Activated B cell treated with CpG ODN at 0.5 μM for 24 hours (primary cell): ENCODE measurements around the gene CLEC17A. TPM values are rescaled to one million over a fixed set of nuclear protein-coding genes. Genes with fewer than 3 reads are reported as not detected.
"Not testable (repeated sequence)": the region's sequence is repeated elsewhere in the genome, so short reads cannot be mapped to it uniquely, and the experiment has no call there.

Source experiments
- ATAC-seq: fragments of 200-7000 bp; cut with Tn5 transposase; one replicate; pipeline ENCODE4 v1.10.0; 2021; ENCODE audit warnings: low read depth, mild to moderate bottlenecking, moderate library complexity
- CTCF ChIA-PET: fragments of 350-600 bp; sonication (Branson Sonifier 250); formaldehyde crosslinking; loops from one replicate; lab custom pipeline; 2021; ENCODE audit warnings: antibody characterized with exemption; lab: Charles Lee
- POLR2A ChIA-PET: fragments of 350-600 bp; sonication (Branson Sonifier 250); formaldehyde crosslinking; loops from one replicate; lab custom pipeline; 2021; ENCODE audit warnings: antibody characterized with exemption; lab: Charles Lee
- DNase-seq: peaks from one replicate; pipeline ENCODE4 v3.0.0; 2022
- H3K27ac Mint-ChIP-seq: one replicate; pipeline ENCODE4 v1.8.0; 2020; ENCODE audit warnings: mixed read lengths
- H3K27me3 Mint-ChIP-seq: one replicate; pipeline ENCODE4 v1.8.0; 2021; ENCODE audit warnings: mixed read lengths
- H3K36me3 Mint-ChIP-seq: one replicate; pipeline ENCODE4 v1.8.0; 2021; ENCODE audit warnings: low read depth, mixed read lengths
- H3K4me1 Mint-ChIP-seq: one replicate; pipeline ENCODE4 v1.8.0; 2021; ENCODE audit warnings: mixed read lengths
- H3K4me3 Mint-ChIP-seq: one replicate; pipeline ENCODE4 v1.8.0; 2020; ENCODE audit warnings: mild to moderate bottlenecking, mixed read lengths
- H3K9me3 Mint-ChIP-seq: one replicate; pipeline ENCODE4 v1.8.0; 2020; ENCODE audit warnings: mixed read lengths
- intact Hi-C: fragments of 100-400 bp; cut with micrococcal nuclease; formaldehyde crosslinking; loops from one replicate; pipeline ENCODE4 v1.15.1; 2024
- total RNA-seq: library from RNA; stranded (reverse); gene quantifications from 2 replicates; pipeline ENCODE4 v1.2.3, GENCODE V29; 2022
- TF ChIP-seq, protein P1 (sequence below): fragments of 200-600 bp; IDR thresholded peaks from one replicate; pipeline ENCODE4 v1.8.0; 2022; ENCODE audit warnings: antibody characterized with exemption, mild to moderate bottlenecking

CLEC17A gene, protein sequence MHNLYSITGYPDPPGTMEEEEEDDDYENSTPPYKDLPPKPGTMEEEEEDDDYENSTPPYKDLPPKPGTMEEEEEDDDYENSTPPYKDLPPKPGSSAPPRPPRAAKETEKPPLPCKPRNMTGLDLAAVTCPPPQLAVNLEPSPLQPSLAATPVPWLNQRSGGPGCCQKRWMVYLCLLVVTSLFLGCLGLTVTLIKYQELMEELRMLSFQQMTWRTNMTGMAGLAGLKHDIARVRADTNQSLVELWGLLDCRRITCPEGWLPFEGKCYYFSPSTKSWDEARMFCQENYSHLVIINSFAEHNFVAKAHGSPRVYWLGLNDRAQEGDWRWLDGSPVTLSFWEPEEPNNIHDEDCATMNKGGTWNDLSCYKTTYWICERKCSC
- 111 and 123 TPM in 2 replicates for total RNA-seq

DNA sequence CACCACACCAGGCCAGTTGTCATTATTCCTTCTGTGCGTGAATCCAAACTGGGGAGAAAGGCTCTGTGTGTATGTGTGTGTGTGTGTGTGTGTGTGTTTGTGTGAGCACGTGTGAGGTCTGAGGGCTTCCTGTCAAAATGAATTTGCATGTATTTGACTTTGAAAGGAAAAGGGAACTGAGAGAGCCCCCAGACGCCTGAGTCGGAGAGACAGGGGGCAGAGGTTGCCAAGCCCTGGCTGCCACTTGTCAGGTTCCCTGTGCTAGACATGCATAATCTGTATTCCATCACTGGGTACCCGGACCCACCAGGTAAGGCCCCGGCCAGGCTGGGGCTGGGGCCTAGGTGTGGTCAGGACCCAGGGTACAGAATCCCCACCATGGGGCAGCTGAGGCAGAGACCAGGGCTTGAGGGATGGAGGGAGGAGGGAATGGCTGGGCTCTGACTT lies at the start of gene CLEC17A:
TSS of gene CLEC17A (plus strand) at position 191 of the 447 bp plus-strand sequence. CDS start at position 268, 77 bp downstream.
- ATAC-seq (peak; percentile 58), DNase-seq (peak; percentile 69)
- Mint-ChIP-seq H3K27ac (peak within 1 kb of the TSS; percentile 94), H3K4me3 (peak within 1 kb of the TSS; percentile 97), H3K36me3 (peaks cover 34% of the 10 kb centered on the region), H3K9me3 (no peaks in the 10 kb centered on the region), H3K4me1 (peaks cover 77% of the 10 kb centered on the region), H3K27me3 (no peaks in the 10 kb centered on the region)
- ChIA-PET CTCF (interaction anchor here (1.0 to 2.1 kb wide), 3 partner anchors 8 to 103 kb away, joined by 3 to 5 read pairs (median 4); partner anchors contain the start of gene ADGRE3), POLR2A (interaction anchor here (1.3 to 5.6 kb wide), 5 partner anchors 8 to 107 kb away, joined by 6 to 50 read pairs (median 8); partner anchors contain the start of gene ZNF333)
- TF ChIP-seq, protein P1, sequence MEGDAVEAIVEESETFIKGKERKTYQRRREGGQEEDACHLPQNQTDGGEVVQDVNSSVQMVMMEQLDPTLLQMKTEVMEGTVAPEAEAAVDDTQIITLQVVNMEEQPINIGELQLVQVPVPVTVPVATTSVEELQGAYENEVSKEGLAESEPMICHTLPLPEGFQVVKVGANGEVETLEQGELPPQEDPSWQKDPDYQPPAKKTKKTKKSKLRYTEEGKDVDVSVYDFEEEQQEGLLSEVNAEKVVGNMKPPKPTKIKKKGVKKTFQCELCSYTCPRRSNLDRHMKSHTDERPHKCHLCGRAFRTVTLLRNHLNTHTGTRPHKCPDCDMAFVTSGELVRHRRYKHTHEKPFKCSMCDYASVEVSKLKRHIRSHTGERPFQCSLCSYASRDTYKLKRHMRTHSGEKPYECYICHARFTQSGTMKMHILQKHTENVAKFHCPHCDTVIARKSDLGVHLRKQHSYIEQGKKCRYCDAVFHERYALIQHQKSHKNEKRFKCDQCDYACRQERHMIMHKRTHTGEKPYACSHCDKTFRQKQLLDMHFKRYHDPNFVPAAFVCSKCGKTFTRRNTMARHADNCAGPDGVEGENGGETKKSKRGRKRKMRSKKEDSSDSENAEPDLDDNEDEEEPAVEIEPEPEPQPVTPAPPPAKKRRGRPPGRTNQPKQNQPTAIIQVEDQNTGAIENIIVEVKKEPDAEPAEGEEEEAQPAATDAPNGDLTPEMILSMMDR, result no peak
- intact Hi-C loops, result loop anchor here (1.0 kb wide), 2 partner anchors 21 to 31 kb away; no protein-coding TSS in a partner anchor

DNA sequence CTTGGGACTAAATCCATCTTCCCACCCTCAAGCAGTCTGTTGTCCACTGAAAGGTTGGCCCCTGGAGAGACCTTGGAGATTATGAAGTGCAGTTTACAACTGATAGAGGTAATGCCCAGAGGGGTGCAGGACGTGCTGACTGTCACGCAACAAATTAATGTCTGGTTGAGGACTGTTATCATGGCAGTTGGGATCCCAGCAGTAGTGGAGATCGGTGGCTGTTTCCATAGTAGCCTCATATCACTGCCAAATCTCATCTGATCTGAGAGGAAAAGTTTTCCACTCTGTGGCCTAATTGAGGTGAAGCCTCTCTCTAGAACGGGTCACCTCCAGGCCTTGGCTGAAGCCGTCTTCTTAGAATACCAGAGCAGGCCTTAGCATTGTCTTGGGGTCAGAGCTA lies 49.4 kb upstream of the CLEC17A start:
- H3K27me3 Mint-ChIP-seq, result no peaks in the 10 kb centered on the region
- H3K9me3 Mint-ChIP-seq, result no peaks in the 10 kb centered on the region
- H3K4me1 Mint-ChIP-seq, result peaks cover 40% of the 10 kb centered on the region
- intact Hi-C loops, result no loop called here
- DNase-seq, result no peak
- peaks cover 8% of the 10 kb centered on the region for H3K36me3 Mint-ChIP-seq
- no peak overlapping the region for H3K4me3 Mint-ChIP-seq
- ChIA-PET CTCF (interaction anchor here (1.2 to 1.3 kb wide), 2 partner anchors 17 to 24 kb away, joined by 3 to 4 read pairs; no protein-coding TSS in a partner anchor), POLR2A (interaction anchor here (1.6 kb wide), 1 partner anchor 15 kb away, joined by 4 read pairs; the partner anchor contains the start of gene DNAJB1)
- no peak for ATAC-seq
- no peak overlapping the region for H3K27ac Mint-ChIP-seq
- TF ChIP-seq, protein P1, result no peak

DNA sequence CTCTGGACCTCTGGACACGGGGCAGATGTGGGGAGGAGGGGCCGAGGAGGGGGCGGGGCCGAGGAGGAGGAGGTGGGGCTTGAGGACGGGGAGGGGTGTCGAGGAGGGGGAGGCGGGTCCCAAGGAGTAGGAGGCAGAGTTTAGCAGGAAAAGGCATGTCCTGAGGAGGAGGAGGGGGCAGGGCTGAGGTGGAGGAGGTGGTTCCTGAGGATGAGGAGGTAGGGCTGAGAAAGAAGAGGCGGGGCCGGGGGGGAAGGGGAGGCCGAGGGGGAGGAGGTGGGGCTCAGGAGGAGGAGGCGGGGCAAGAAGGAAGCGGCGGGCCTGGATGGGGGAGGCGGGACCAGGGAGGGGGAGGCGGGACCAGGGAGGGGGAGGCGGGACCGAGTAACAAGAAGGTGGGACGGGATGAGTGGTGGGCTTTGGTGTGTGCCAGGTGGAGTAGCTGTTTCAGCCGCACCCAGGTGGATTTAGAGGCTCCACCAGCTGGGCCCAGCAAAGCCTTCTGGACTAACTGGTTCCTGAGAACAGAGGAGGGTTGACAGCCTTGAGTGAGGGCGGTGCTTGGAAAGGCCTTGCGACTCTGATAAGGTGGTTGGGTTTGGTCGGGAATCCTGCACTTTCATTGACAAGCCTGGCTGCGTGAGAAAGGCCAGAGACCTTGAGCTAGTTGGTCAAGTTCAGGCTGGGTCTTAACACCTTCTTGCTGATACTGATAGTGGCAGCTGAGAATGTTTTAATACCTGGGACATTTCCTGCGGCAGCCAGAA lies 45.8 kb upstream of the CLEC17A start:
- Mint-ChIP-seq H3K9me3 (no peaks in the 10 kb centered on the region), H3K27me3 (no peaks in the 10 kb centered on the region), H3K36me3 (peaks cover 12% of the 10 kb centered on the region), H3K4me1 (peaks cover 17% of the 10 kb centered on the region), H3K4me3 (no peak overlapping the region), H3K27ac (no peak overlapping the region)
- DNase-seq (no peak), ATAC-seq (peak; percentile 47)
- intact Hi-C loops, result no loop called here
- POLR2A ChIA-PET, result interaction anchor here (0.5 to 2.0 kb wide), 2 partner anchors 19 to 406 kb away, joined by 3 to 6 read pairs; partner anchors contain the start of gene DNAJB1
- TF ChIP-seq, protein P1, result no peak
- CTCF ChIA-PET, result no interaction called here

DNA sequence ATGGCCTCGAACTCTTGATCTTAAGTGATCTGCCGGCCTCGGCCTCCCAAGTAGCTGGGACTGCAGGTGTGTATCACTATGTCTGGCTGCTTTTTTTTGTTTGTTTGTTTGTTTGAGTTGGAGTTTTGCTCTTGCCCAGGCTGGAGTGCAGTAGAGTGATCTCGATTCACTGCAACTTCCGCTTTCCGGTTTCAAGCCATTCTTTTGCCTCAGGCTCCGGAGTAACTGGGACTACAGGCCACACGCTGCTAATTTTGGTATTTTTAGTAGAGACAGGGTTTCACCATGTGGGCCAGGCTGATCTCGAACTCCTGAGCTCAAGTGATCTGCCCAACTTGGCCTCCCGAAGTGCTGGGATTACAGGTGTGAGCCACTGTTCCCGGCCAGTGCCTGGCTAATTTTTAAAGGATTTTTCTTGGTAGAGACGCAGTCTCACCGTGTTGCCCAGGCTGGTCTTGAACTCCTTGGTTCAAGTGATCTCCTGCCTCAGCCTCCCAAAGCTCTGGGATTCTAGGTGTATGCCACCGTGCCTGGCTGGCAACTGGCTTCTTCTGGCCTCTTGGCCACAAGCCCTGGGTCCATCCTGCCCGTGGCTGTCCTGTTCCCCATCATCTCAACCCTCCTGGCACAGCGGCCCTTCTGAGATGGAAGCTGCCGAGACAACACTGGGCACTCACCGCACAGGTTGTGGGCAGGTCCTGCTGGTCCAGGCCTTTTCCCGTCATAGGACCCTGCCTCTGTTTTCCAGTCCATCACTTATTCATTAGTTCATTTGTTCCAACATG lies 42.0 kb upstream of the CLEC17A start:
- intact Hi-C loops, result no loop called here
- TF ChIP-seq, protein P1, result no peak
- CTCF ChIA-PET, result no interaction called here
- peaks cover 10% of the 10 kb centered on the region for H3K36me3 Mint-ChIP-seq
- no peaks in the 10 kb centered on the region for H3K27me3 Mint-ChIP-seq
- ATAC-seq (no peak), DNase-seq (no peak)
- POLR2A ChIA-PET, result interaction anchor here (0.9 kb wide), 1 partner anchor 23 kb away, joined by 3 read pairs; no protein-coding TSS in a partner anchor
- no peak overlapping the region for H3K4me3 Mint-ChIP-seq
- no peak overlapping the region for H3K27ac Mint-ChIP-seq
- H3K4me1 Mint-ChIP-seq, result peaks cover 20% of the 10 kb centered on the region
- H3K9me3 Mint-ChIP-seq, result no peaks in the 10 kb centered on the region

DNA sequence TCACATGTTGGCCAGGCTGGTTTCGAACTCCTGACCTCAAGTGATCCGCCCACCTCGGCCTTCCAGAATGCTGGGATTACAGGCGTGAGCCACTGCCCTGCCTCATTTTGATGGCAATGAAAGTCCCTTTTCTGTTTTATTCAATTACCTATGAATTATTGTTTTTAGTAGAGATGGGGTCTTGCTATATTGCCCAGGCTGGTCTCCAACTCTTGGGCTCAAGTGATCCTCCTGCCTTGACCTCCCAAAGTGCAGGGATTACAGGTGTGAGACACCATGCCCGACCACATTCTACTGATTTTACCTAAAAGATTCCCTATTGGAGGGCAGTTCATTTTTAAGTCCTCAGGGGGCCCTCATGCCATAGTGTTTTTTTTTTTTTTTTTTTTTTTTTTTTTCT lies 40.9 kb upstream of the CLEC17A start:
- H3K27me3 Mint-ChIP-seq, result not testable (repeated sequence)

More for the DNA sequence above, 40.9 kb upstream of the CLEC17A start:
- H3K9me3 Mint-ChIP-seq, H3K27ac Mint-ChIP-seq, ATAC-seq, intact Hi-C loops, DNase-seq, H3K4me3 Mint-ChIP-seq, CTCF ChIA-PET: not testable (repeated sequence)
- peaks cover 19% of the 10 kb centered on the region for H3K4me1 Mint-ChIP-seq
- H3K36me3 Mint-ChIP-seq, result peaks cover 10% of the 10 kb centered on the region
- POLR2A ChIA-PET, result interaction anchor here (0.7 to 1.0 kb wide), 3 partner anchors 24 to 1748 kb away, joined by 3 to 5 read pairs (median 4); partner anchors contain the start of gene DNAJB1
